ENCODE data around the gene CD9.

The CD9 gene

DNA sequence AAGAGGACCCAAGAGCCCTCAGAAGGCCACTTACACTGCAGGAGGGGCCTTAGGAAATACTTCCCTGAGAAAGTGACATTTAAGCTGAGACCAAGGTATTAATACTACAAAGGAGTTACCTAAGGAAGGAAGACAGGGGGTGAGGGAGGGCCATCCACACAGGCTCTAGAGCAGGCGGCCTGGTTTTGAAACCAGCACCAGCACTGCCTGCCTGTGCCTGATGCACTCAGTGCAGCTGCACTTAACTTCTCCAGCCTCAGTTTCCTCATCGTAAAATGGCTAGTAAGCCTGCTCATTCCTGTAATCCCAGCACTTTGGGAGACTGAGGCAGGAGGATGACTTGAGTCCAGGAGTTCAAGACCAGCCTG, 64.8 kb downstream of the CD9 start:
- Histone ChIP-seq H3K9me3 (ENCODE audit: control insufficient read depth, low read depth, low read length) (no peaks in the 10 kb centered on the region), H3K36me3 (ENCODE audit: control insufficient read depth, low read depth, low read length) (no peaks in the 10 kb centered on the region), H3K4me1 (ENCODE audit: control insufficient read depth, low read depth, low read length) (peaks cover 18% of the 10 kb centered on the region), H3K4me3 (ENCODE audit: low read length) (no peak overlapping the region), H3K27me3 (ENCODE audit: control insufficient read depth, insufficient read depth, low read length) (no peaks in the 10 kb centered on the region), H3K9ac (ENCODE audit: low read length) (no peak overlapping the region), H3K27ac (ENCODE audit: low read length) (no peak overlapping the region)

DNA sequence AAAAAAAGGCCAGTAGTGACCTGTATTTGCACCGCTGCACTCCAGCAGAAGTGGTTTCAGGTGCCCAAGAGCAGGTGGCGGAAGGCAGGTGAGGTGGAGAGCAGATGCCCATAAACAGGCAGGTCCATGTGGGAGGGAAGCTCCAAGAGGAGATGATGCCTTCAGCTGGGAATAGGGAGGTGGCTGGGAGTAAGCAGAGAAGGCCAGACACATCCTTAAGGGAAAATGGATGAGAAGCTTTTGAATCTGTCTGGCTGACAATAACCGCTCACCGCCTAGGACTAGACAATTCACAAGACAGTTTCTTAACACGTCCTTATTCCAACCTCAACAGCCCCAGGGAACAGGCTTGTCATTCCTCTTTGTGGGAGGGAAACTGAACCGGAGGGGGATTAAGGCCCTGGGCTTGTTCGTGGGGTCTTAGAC, 66.4 kb downstream of the CD9 start:
- Histone ChIP-seq H3K27me3 (ENCODE audit: control insufficient read depth, insufficient read depth, low read length) (no peaks in the 10 kb centered on the region), H3K27ac (ENCODE audit: low read length) (no peak overlapping the region), H3K36me3 (ENCODE audit: control insufficient read depth, low read depth, low read length) (no peaks in the 10 kb centered on the region), H3K4me3 (ENCODE audit: low read length) (no peak overlapping the region), H3K9me3 (ENCODE audit: control insufficient read depth, low read depth, low read length) (no peaks in the 10 kb centered on the region), H3K4me1 (ENCODE audit: control insufficient read depth, low read depth, low read length) (peaks cover 18% of the 10 kb centered on the region), H3K9ac (ENCODE audit: low read length) (no peak overlapping the region)

DNA sequence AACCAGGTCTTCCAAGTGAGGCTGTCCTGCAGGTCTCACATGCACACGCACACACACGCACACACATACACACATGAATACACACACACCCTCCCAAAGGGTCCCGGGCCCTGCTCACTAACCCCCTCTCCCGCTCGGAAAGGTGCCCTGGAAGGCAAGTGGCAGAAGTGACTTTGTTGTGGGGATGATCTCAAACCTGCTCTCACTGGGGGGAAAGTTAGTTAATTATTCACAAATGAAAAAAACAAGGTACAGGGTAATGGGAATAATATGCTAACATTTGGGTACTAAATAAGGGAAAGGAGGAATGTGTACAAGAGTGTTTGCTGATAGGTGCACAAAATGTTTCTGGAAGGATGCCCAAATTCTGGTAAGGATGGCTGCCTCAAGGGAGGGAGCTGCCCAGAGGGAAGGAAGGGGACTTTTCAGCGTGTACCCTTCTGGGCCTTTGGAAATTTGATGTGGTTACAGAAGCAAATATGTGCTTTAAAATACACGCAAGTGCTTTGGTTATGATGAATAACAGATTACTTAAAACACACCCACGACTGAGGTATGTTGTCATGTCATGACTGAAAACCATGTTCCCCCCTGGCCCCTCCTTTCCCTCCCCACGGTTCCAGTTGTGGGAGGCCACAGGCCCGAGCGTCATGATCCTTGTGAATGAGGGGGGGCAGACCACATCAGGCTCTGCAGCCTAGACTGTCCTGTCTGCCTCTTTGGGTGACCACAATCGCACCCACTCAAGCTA, 66.9 kb downstream of the CD9 start:
- no peak overlapping the region for H3K4me3 ChIP-seq (ENCODE audit: low read length)
- H3K27ac ChIP-seq (ENCODE audit: low read length), result no peak overlapping the region
- no peaks in the 10 kb centered on the region for H3K27me3 ChIP-seq (ENCODE audit: control insufficient read depth, insufficient read depth, low read length)
- no peaks in the 10 kb centered on the region for H3K36me3 ChIP-seq (ENCODE audit: control insufficient read depth, low read depth, low read length)
- H3K9ac ChIP-seq (ENCODE audit: low read length), result no peak overlapping the region
- peaks cover 18% of the 10 kb centered on the region for H3K4me1 ChIP-seq (ENCODE audit: control insufficient read depth, low read depth, low read length)
- H3K9me3 ChIP-seq (ENCODE audit: control insufficient read depth, low read depth, low read length), result no peaks in the 10 kb centered on the region

DNA sequence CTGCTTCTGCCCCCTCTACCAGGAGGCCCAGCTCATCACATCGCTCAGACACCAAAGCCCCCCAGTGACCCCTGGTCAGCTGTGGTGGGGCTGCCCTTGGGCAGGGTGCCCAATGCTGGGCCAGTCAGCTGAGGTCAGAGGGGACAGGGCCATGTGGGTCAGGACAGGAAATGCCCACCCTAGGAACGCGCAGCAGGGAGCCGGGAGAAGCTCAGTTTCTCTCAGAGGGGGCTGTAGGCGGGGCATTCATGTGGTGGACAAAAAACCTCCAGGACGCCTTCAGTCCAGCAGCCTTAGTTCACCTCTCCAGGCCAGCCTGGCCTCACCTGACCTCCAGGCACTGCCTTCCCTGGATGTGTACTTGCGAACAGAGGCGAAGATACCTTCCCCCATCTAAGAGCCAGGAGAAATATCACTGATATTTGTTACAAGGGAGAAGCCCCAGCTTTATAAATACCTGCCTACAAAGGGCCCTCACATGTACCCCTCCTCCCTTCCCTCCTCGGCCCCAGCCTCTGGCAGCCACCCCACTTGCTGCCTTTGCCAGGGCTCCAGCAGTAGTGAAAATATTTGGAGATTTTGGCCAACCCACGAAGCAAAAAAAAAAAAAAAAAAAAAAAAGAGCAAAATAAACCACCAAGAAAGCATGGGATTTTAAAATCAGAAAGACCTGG, 68.4 kb downstream of the CD9 start:
- Histone ChIP-seq H3K9me3 (ENCODE audit: control insufficient read depth, low read depth, low read length) (no peaks in the 10 kb centered on the region), H3K27me3 (ENCODE audit: control insufficient read depth, insufficient read depth, low read length) (no peaks in the 10 kb centered on the region), H3K4me1 (ENCODE audit: control insufficient read depth, low read depth, low read length) (peaks cover 33% of the 10 kb centered on the region), H3K27ac (ENCODE audit: low read length) (peak overlapping the region; percentile 24), H3K4me3 (ENCODE audit: low read length) (no peak overlapping the region), H3K36me3 (ENCODE audit: control insufficient read depth, low read depth, low read length) (no peaks in the 10 kb centered on the region), H3K9ac (ENCODE audit: low read length) (peak overlapping the region; percentile 14)

DNA sequence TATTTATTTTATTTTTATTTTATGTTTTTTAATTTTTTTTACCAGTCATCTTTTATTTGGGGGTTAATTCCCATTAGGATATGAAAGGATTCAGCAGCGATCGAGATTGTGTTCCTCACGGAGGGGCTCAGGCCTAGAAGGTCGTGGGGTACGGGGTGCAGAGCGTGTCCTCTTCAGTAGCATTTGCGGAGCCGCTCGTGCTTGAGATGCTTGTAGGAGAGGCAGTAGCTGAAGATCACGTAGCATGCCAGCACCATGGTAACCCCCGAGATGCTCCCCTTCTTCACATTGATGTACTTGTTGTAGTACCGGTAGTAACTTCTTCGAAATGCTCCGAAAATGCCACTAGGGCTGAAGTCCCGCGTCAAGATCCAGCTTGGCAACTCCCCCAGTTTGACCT, 69.8 kb downstream of the CD9 start:
- Histone ChIP-seq H3K9me3 (ENCODE audit: control insufficient read depth, low read depth, low read length) (no peaks in the 10 kb centered on the region), H3K4me1 (ENCODE audit: control insufficient read depth, low read depth, low read length) (peaks cover 36% of the 10 kb centered on the region), H3K27ac (ENCODE audit: low read length) (no peak overlapping the region), H3K36me3 (ENCODE audit: control insufficient read depth, low read depth, low read length) (no peaks in the 10 kb centered on the region), H3K27me3 (ENCODE audit: control insufficient read depth, insufficient read depth, low read length) (no peaks in the 10 kb centered on the region), H3K4me3 (ENCODE audit: low read length) (no peak overlapping the region), H3K9ac (ENCODE audit: low read length) (no peak overlapping the region)

DNA sequence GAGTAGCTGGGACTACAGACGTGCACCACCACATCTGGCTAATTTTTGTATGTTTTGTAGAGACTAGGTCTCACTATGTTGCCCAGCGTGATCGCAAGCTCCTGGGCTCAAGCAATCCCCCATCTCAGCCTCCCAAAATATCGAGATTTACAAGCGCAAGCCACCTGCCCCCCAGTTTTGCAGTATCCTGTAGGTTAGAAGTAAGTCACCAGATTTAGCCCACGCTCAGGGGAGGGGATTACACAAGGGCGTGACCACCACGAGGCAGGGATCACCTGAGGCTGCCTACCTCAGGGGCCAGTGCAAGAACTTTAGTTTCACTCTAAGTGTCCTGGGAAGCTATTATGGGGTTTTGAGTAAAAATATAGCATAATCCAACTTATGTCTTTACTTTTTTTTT, 71.1 kb downstream of the CD9 start:
- Histone ChIP-seq H3K4me3 (ENCODE audit: low read length) (no peak overlapping the region), H3K27ac (ENCODE audit: low read length) (no peak overlapping the region), H3K36me3 (ENCODE audit: control insufficient read depth, low read depth, low read length) (no peaks in the 10 kb centered on the region), H3K27me3 (ENCODE audit: control insufficient read depth, insufficient read depth, low read length) (no peaks in the 10 kb centered on the region), H3K9me3 (ENCODE audit: control insufficient read depth, low read depth, low read length) (no peaks in the 10 kb centered on the region), H3K4me1 (ENCODE audit: control insufficient read depth, low read depth, low read length) (peaks cover 36% of the 10 kb centered on the region), H3K9ac (ENCODE audit: low read length) (no peak overlapping the region)

DNA sequence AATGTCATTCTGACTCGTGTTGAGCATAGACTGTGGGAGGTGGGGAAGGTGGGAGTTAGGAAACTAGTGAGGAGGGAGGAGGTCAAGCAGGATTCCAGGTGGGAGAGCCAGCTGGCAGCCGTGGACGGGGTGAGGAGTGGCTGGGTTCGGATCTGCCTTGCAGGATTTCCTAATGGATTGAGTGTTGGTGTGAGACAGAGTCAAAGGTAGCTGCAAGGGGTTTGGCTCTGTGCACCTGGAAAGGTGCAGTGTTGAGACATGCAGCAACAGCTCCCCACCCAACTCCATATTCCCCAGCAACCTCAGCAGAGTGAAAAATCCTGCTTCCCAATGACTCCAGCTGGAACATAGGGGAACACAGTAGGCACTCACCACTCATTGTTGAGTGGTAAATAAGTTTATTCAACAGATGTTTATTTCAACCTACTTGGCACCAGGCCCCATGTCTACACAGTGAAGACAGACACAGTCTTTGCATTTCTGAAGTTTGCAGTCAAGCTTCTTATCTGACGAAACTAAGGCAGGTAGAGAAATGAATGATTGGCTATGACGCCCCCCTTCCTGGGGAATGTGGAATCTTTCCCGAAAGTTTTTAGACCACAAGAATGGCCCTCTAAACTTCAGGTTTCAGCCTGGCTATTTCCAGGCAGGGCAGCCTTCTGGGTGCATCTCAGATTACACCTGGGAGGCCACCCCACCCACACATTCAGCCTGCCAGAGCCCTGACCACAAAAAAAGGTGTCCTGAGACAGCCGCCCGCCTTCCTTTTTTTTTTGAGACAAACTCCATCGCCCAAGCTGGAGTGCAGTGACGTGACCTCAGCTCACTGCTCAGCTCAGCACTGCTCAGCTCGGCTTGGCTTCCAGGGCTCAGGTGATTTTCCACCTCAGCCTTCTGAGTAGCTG, 72.4 kb downstream of the CD9 start:
- Histone ChIP-seq H3K27ac (ENCODE audit: low read length) (no peak overlapping the region), H3K9ac (ENCODE audit: low read length) (no peak overlapping the region), H3K4me3 (ENCODE audit: low read length) (no peak overlapping the region), H3K36me3 (ENCODE audit: control insufficient read depth, low read depth, low read length) (no peaks in the 10 kb centered on the region), H3K9me3 (ENCODE audit: control insufficient read depth, low read depth, low read length) (no peaks in the 10 kb centered on the region), H3K4me1 (ENCODE audit: control insufficient read depth, low read depth, low read length) (peaks cover 36% of the 10 kb centered on the region), H3K27me3 (ENCODE audit: control insufficient read depth, insufficient read depth, low read length) (no peaks in the 10 kb centered on the region)

DNA sequence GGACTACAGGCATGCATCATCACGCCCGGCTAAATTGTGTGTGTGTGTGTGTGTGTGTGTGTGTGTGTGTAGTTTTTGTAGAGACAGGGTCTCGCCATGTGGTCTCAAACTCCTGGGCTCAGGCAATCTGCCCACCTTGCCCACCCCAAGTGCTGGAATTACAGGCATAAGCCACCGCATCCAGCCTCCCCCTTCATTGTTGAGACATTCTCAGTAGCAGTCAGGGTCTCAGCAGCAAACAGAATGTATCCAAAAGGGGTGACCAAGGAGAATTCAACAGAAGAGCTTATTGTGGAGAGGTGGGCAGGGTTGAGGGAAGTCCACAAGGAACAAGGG, 73.0 kb downstream of the CD9 start:
- no peaks in the 10 kb centered on the region for H3K36me3 ChIP-seq (ENCODE audit: control insufficient read depth, low read depth, low read length)
- H3K27me3 ChIP-seq (ENCODE audit: control insufficient read depth, insufficient read depth, low read length), result no peaks in the 10 kb centered on the region
- H3K4me1 ChIP-seq (ENCODE audit: control insufficient read depth, low read depth, low read length), result peaks cover 40% of the 10 kb centered on the region
- no peak overlapping the region for H3K27ac ChIP-seq (ENCODE audit: low read length)
- no peaks in the 10 kb centered on the region for H3K9me3 ChIP-seq (ENCODE audit: control insufficient read depth, low read depth, low read length)
- H3K9ac ChIP-seq (ENCODE audit: low read length), result peak overlapping the region; percentile 14
- H3K4me3 ChIP-seq (ENCODE audit: low read length), result no peak overlapping the region

DNA sequence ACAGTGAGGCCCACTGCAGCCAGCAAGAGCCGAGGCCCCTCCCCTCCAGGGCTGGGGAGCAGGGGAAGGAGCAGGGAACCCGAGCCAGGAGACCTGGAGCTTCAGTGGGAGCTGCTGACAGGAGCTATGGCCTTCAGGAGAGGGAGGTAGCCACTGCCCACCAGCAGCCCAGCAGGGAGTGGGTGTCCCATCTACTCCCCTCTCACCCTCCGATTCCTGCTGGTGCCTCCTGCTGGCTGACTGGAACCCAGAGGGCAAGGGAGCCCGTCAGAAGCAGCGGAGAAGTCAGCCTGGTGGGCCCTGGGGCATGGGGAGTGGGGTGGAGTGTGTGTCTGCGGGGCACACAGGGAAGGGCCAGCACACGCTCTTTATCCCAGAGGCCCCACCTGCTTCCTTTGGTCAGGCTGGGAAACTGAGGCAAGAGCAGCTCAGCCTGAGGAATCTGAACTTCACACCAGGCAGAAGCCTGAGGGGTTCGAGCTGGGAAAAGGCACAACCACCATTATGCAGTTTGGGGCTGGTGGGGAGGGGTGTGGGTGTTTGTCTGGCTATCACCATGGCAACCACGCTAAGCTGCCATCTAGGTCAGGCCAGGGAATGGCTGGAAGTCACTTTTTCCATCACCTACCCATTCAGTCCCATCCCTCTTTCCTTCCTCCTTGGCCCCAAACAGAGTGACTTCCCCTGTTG, 73.5 kb downstream of the CD9 start:
- H3K27me3 ChIP-seq (ENCODE audit: control insufficient read depth, insufficient read depth, low read length), result no peaks in the 10 kb centered on the region
- peaks cover 36% of the 10 kb centered on the region for H3K4me1 ChIP-seq (ENCODE audit: control insufficient read depth, low read depth, low read length)
- no peaks in the 10 kb centered on the region for H3K36me3 ChIP-seq (ENCODE audit: control insufficient read depth, low read depth, low read length)
- no peak overlapping the region for H3K4me3 ChIP-seq (ENCODE audit: low read length)
- peak overlapping the region; percentile 56 for H3K27ac ChIP-seq (ENCODE audit: low read length)
- peak overlapping the region; percentile 14 for H3K9ac ChIP-seq (ENCODE audit: low read length)
- H3K9me3 ChIP-seq (ENCODE audit: control insufficient read depth, low read depth, low read length), result no peaks in the 10 kb centered on the region

DNA sequence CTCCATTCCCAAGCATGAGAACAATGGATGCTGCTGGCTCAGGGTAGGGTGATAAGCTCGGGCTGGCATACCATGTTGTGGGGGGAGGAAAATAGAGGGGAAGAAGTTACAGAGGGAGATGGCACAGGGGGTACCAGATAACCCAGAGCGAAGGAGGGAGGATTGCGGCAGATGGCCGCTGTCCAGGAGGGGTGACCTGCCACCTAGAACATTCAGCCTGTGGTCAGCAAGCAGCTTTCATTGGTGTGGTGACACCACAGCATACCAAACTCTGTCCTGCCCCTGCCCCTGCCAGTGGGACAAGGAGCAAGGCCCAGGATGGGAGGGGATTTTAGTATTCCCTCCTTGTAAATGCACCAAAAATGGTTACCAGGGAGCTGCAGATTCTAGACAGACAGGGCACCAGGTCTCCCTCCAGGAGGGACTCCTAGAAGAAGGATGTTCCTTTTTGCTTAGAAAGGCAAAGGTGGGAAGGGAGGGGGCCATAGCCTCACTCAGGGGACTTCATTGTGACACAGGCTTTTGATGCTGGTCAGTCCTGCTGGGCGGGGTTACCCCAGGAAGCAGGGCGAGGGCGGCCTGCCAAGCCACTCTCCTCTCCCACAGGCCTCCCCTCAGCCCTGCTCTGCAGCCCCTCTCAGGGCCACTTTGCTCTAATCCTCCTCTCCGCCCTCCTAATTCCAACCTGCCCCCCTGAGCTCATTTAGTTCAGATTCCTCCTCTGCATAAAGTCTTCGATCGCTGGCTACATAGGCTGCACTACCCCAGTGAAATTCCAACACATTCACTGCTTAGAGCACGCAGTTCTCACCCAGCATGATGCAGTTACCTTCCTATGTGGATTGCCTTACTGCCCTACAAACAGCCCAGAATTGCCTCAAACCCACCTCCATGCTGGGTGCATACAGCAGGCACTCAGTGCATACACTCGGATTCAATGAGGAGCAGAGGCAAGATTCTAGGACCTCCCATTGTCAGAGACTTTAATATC, 74.3 kb downstream of the CD9 start:
- Histone ChIP-seq H3K9me3 (ENCODE audit: control insufficient read depth, low read depth, low read length) (no peaks in the 10 kb centered on the region), H3K27ac (ENCODE audit: low read length) (peak overlapping the region; percentile 56), H3K4me3 (ENCODE audit: low read length) (no peak overlapping the region), H3K9ac (ENCODE audit: low read length) (no peak overlapping the region), H3K36me3 (ENCODE audit: control insufficient read depth, low read depth, low read length) (no peaks in the 10 kb centered on the region), H3K27me3 (ENCODE audit: control insufficient read depth, insufficient read depth, low read length) (peaks cover 5% of the 10 kb centered on the region), H3K4me1 (ENCODE audit: control insufficient read depth, low read depth, low read length) (peaks cover 35% of the 10 kb centered on the region)
